ENCODE data around the gene PPP1R9A. TPM values are rescaled to one million over a fixed set of nuclear protein-coding genes. Genes with fewer than 3 reads are reported as not detected.

Gene PPP1R9A
- total and polyA plus RNA-seq, 12 donors: 1.4 to 41.9 (median 29.1) TPM

DNA sequence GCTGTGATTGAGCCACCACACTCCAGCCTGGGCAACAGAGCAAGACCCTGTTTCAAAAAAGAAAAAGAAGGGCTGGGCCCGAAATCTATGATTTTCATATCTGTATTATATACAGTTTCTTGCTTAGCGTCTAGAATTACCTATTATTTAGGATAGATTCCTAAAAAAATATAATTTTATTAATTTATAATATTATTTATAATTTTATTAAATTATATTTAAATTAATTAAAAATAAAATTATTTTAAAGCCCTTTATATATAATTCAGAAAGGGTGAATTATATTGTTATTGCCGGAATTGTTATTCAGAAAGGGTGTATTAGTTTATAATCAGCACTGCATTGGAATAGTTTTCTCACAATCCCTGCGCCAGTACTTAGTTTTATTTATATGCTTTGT lies 14.5 kb downstream of the PPP1R9A start:
- 88 to 99% methylated on average over 4 of the region's 4 CpGs for WGBS, 2 donors
- DNase-seq (no peak), ATAC-seq (no peak)
- no peaks in the 10 kb centered on the region for H3K27me3 ChIP-seq
- no peaks in the 10 kb centered on the region for H3K36me3 ChIP-seq
- H3K9me3 ChIP-seq: no peaks in the 10 kb centered on the region
- H3K4me3 ChIP-seq: no peak overlapping the region
- TF ChIP-seq, protein P1, sequence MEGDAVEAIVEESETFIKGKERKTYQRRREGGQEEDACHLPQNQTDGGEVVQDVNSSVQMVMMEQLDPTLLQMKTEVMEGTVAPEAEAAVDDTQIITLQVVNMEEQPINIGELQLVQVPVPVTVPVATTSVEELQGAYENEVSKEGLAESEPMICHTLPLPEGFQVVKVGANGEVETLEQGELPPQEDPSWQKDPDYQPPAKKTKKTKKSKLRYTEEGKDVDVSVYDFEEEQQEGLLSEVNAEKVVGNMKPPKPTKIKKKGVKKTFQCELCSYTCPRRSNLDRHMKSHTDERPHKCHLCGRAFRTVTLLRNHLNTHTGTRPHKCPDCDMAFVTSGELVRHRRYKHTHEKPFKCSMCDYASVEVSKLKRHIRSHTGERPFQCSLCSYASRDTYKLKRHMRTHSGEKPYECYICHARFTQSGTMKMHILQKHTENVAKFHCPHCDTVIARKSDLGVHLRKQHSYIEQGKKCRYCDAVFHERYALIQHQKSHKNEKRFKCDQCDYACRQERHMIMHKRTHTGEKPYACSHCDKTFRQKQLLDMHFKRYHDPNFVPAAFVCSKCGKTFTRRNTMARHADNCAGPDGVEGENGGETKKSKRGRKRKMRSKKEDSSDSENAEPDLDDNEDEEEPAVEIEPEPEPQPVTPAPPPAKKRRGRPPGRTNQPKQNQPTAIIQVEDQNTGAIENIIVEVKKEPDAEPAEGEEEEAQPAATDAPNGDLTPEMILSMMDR (IDR thresholded peaks at IDR 0.05): no peak
- intact Hi-C loops (cut with DNase I): no loop called here
- no peak overlapping the region for H3K27ac ChIP-seq
- H3K4me1 ChIP-seq: peaks cover 0 to 16% (median 0%) of the 10 kb centered on the region in 9 donors

DNA sequence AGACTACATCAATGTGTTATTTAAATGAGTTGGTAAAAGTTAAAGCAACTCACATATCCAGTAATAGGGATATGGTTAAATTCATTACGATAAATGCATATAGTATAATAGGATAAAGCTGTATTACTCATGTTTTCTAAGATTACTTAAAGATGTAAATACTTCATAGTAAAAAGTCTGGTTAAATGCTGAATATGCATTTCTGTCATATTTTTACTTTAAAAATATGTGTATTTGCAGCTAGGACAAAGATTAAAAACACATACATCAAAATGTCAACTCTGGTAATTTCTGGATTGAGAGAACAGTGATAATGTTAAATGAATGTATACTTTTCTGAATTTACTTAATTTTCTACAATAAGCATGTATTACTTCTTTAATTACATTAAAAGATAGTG lies 15.1 kb downstream of the PPP1R9A start:
- H3K4me1 ChIP-seq: peaks cover 0 to 16% (median 0%) of the 10 kb centered on the region in 9 donors
- H3K4me3 ChIP-seq: no peak overlapping the region
- WGBS, 2 donors: 94 to 95% methylated on average over 1 of the region's 1 CpG
- TF ChIP-seq, protein P1 (IDR thresholded peaks at IDR 0.05): no peak
- no peaks in the 10 kb centered on the region for H3K27me3 ChIP-seq
- intact Hi-C loops (cut with DNase I): no loop called here
- ATAC-seq (no peak), DNase-seq (no peak)
- no peaks in the 10 kb centered on the region for H3K36me3 ChIP-seq
- no peak overlapping the region for H3K27ac ChIP-seq
- H3K9me3 ChIP-seq: no peaks in the 10 kb centered on the region

DNA sequence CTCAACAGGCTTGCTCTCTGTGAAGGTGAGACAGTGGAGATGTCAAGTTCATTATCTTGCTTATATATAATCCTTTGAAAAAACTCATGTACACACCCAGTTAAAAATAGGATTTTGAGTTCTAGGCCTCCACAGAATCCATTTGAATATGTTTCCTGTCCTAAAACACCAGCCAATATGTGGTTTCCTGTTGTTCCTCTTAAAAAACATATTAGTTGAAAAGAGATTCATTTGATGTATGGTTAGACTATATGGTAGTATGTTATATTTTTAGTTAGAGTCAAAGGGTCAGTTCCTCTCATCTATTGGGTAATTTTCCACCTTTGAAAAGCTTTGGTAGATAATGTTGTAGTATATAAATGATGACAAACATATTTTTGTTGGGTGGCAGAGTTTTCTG lies 16.0 kb downstream of the PPP1R9A start:
- H3K9me3 ChIP-seq: no peaks in the 10 kb centered on the region
- intact Hi-C loops (cut with DNase I): no loop called here
- peaks cover 0 to 16% (median 0%) of the 10 kb centered on the region in 9 donors for H3K4me1 ChIP-seq
- ATAC-seq (no peak), DNase-seq (no peak)
- H3K27me3 ChIP-seq: no peaks in the 10 kb centered on the region
- no peaks in the 10 kb centered on the region for H3K36me3 ChIP-seq
- no peak overlapping the region for H3K27ac ChIP-seq
- TF ChIP-seq, protein P1 (IDR thresholded peaks at IDR 0.05): no peak
- no peak overlapping the region for H3K4me3 ChIP-seq

DNA sequence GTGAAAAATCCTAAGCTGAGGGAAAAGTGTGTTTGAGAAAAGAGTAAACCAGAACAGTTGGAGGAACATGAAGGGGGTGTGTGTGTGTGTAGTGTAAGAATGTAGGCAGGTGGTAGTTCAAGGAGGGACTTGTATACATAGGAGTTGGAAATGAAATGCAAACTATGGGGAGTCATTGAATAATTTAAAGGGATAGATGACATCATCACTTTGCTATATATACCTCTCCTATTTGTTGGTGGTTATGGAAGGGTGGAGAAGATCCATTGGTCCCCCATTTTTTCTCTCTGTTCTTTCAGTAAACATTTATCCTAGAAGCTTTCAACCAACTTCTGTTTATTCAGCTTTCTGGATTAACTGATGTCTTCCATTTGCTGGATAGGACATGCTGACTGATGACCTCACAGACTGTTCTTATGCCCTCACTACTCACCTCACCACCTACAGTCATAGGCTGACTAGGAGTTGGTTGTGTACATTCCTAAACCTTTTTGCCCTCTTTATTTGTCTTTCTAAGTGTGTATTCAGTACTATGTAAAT lies 20.8 kb downstream of the PPP1R9A start:
- intact Hi-C loops (cut with DNase I): no loop called here

More for the DNA sequence above, 20.8 kb downstream of the PPP1R9A start:
- Histone ChIP-seq H3K27ac (no peak overlapping the region), H3K27me3 (no peaks in the 10 kb centered on the region), H3K36me3 (no peaks in the 10 kb centered on the region), H3K9me3 (no peaks in the 10 kb centered on the region), H3K4me1 (peaks cover 0 to 13% (median 4%) of the 10 kb centered on the region in 9 donors), H3K4me3 (no peak overlapping the region)
- TF ChIP-seq, protein P1 (IDR thresholded peaks at IDR 0.05): no peak
- ATAC-seq: no peak
- no peak for DNase-seq

All from heart right ventricle (tissue), 16 donors.